AG09309 (cell line): Measurements from ENCODE around the gene IDH2.

Experiments
- DNase-seq: peaks from one replicate; pipeline ENCODE4 v3.0.0-alpha.2; 2010; ENCODE audit warnings: low read depth
- H3K4me3 ChIP-seq: 2 replicates; pipeline ENCODE4 v1.5.1; 2011; ENCODE audit warnings: mild to moderate bottlenecking, low read depth, low read length, moderate library complexity; ENCODE audit not compliant: control insufficient read depth
- TF ChIP-seq, protein P1 (sequence below): IDR thresholded peaks from 2 replicates; pipeline ENCODE4 v1.5.1; 2011; ENCODE audit warnings: mild to moderate bottlenecking, low read depth, low read length, inconsistent platforms; ENCODE audit not compliant: insufficient read depth, control insufficient read depth; ENCODE audit errors: missing control alignments

The IDH2 gene

DNA sequence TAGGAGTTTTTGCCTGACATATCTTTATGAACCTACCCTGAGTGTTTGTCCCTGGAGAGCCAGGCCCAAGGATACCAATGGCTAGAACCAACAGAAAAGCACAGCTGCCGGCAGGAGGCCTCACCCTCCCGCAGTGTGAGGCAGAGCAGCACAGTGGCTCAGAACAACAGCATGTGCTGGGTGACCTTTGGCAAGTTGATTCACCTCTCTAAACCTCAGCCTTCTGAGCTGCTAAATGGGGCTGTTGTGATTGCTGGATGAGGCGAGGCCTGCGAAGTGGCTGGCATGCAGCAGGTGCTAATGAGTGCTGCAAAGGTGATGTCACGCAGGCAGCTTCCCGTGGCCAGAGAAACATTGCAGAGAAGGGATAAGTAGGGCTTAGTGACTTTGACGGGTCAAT is 23.3 kb downstream of the IDH2 start:
- TF ChIP-seq, protein P1, sequence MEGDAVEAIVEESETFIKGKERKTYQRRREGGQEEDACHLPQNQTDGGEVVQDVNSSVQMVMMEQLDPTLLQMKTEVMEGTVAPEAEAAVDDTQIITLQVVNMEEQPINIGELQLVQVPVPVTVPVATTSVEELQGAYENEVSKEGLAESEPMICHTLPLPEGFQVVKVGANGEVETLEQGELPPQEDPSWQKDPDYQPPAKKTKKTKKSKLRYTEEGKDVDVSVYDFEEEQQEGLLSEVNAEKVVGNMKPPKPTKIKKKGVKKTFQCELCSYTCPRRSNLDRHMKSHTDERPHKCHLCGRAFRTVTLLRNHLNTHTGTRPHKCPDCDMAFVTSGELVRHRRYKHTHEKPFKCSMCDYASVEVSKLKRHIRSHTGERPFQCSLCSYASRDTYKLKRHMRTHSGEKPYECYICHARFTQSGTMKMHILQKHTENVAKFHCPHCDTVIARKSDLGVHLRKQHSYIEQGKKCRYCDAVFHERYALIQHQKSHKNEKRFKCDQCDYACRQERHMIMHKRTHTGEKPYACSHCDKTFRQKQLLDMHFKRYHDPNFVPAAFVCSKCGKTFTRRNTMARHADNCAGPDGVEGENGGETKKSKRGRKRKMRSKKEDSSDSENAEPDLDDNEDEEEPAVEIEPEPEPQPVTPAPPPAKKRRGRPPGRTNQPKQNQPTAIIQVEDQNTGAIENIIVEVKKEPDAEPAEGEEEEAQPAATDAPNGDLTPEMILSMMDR, result no peak
- H3K4me3 ChIP-seq, result no peak overlapping the region
- no peak for DNase-seq

DNA sequence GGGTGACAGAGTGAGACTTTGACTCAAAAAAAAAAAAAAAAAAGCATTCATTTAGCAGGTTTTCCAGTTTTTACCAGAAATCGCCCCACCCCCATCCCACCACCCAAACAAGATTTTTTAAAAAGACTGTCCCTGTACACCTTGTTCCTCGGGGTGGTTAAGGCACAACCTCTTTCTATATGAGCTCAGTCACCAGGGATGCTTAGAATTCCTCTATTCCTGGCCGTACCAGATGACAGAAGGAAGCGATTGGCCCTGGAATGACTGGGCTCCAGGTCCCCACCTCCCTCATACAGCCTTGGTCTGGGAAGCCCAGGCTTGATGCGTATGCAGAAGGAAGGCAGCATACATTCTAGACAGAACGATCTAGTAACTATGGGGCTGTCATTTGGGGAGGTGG is 25.6 kb downstream of the IDH2 start:
- TF ChIP-seq, protein P1, result no peak
- DNase-seq, result no peak
- no peak overlapping the region for H3K4me3 ChIP-seq

DNA sequence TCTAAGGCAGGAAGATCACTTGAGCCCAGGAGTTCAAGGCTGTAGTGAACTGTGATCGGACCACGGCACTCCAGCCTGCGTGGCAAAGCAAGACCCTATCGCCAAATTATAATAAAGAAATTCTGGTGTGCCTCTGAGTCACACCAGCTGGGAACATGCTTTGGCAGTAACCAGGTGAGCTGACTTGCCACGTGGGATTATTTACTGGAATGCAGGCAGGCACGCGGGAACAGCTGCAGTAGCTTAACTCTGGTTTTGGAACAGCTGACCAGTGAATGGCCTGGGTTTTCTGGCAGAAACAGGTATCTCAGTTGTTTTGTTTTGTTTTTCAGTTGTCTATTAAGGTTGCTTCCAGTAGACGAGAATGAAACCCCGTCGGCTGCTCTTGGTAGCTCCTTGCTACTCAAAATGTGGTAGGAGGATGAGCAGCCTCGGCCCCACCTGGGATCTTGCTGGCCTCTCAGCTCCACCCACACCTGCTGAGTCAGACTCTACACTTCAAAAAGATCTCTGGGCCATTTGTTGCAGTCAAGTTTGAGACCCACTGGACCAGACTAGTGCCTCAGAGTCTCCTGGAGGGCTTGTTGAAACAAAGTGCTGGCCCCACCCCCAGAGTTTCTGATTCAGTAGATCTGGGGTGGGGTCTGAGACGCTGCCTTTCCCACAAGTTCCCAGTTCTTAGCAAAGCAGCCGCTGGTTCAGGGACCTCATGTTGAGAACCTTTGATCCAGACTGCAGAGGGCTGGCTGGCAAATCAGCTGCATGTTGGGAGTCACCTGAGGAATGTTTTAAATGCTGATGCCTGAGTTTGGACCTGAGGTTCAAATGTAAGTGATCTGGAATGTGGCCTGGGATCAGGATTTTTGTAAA is 26.6 kb downstream of the IDH2 start:
- no peak overlapping the region for H3K4me3 ChIP-seq
- no peak for DNase-seq
- TF ChIP-seq, protein P1, result no peak

DNA sequence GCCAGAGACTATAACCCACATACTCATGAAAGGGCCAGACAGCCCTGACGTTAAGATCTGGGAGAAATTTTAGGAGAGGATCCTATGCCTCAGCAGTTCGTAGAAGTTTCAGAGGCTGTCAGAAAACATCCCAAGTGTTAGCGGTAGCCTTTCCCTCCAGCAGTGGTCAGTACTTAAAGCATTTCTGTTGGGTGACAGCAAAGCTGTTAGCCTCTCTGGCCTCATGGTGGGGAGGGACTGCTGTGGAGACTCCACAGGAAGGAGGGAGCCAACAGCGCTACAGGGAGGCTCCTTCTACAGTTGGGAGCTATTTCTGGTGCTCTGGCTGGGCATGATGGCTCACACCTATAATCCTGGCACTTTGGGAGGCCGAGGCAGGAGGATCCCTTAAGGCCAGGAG is 27.4 kb downstream of the IDH2 start:
- TF ChIP-seq, protein P1, result no peak
- DNase-seq, result no peak
- no peak overlapping the region for H3K4me3 ChIP-seq

DNA sequence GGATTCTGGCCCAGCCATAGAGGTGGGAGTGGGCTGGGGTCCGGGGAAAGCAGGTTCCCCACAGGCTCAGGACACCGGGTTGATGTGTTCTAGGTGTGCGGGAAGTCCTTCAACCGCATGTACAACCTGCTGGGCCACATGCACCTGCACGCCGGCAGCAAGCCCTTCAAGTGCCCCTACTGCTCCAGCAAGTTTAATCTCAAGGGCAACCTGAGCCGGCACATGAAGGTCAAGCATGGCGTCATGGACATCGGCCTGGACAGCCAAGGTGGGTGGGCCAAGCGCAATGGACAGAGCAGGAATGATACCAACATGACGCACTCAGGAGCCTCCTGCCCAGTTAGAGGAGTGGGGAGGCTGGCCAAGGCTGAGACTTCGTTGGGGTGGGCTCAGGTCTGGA is 28.2 kb downstream of the IDH2 start:
- no peak overlapping the region for H3K4me3 ChIP-seq
- DNase-seq, result no peak

DNA sequence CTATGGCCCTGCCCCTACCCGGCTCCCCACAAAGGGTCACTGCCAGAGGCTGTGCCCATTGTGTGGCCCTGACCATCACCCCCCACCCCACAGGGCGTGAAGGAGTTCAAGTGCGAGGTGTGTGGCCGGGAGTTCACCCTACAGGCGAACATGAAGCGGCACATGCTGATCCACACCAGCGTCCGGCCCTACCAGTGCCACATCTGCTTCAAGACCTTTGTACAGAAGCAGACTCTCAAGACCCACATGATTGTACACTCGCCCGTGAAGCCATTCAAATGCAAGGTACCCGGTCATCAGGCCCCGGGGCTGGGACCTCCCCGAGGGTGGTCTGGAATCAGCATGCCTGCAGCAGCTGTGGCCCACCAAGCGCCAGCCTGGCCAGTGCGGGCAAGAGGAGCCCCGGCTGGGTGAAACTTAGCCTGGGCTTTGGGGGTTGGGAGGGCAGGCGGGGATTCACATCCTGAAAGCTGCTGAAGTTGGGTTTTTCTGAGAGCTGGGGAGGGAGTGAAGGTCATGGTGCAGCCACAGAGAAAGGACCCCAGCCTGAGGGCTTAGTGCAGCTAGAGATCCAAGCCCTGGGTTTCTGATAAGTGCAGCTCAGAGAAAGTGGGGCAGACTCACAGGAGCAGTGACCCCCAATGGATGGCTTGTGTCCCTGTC is 29.2 kb downstream of the IDH2 start:
- no peak overlapping the region for H3K4me3 ChIP-seq
- TF ChIP-seq, protein P1, result no peak
- DNase-seq, result no peak

More for the DNA sequence above, 28.2 kb downstream of the IDH2 start:
- TF ChIP-seq, protein P1, result no peak
